Measurements from ENCODE around the gene SLCO4A1. TPM values are rescaled to one million over a fixed set of nuclear protein-coding genes. Genes with fewer than 3 reads are reported as not detected.
A peak's percentile ranks its signal among the peaks of the same experiment; 100 is the strongest.

The SLCO4A1 gene
- total RNA-seq, 1 donor from 2014 or later: 45.9 TPM

DNA sequence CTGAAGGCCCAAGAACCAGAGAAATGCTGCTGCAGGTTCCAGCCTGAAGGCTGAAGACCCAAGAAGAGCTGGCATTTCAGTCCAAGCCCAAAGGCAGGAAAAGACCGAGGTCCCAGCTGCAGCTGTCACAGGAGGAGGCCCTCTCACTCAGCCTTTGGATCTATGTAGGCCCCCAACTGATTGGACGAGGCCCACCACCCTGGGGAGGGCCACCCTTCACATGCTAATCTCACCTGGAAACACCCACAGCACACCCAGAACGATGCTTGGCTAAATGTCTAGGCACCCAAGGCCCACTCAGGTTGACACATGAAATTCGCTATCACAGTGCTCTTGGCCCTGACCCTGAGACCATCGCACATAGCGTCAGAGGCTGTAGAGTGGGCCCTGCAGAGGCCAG lies 6.8 kb downstream of the SLCO4A1 start:
- H3K9me3 ChIP-seq: no peaks in the 10 kb centered on the region
- TF ChIP-seq, protein P1, sequence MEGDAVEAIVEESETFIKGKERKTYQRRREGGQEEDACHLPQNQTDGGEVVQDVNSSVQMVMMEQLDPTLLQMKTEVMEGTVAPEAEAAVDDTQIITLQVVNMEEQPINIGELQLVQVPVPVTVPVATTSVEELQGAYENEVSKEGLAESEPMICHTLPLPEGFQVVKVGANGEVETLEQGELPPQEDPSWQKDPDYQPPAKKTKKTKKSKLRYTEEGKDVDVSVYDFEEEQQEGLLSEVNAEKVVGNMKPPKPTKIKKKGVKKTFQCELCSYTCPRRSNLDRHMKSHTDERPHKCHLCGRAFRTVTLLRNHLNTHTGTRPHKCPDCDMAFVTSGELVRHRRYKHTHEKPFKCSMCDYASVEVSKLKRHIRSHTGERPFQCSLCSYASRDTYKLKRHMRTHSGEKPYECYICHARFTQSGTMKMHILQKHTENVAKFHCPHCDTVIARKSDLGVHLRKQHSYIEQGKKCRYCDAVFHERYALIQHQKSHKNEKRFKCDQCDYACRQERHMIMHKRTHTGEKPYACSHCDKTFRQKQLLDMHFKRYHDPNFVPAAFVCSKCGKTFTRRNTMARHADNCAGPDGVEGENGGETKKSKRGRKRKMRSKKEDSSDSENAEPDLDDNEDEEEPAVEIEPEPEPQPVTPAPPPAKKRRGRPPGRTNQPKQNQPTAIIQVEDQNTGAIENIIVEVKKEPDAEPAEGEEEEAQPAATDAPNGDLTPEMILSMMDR (IDR thresholded peaks at IDR 0.05): no peak
- TF ChIP-seq POLR2A (IDR thresholded peaks at IDR 0.05) (no peak), POLR2AphosphoS5 (IDR thresholded peaks at IDR 0.05; ENCODE audit: insufficient read depth in 1 of 2, low read depth in 1 of 2) (no peak)
- peaks cover 66% of the 10 kb centered on the region for H3K4me1 ChIP-seq
- no peaks in the 10 kb centered on the region for H3K36me3 ChIP-seq
- H3K4me3 ChIP-seq: no peak overlapping the region
- no peak overlapping the region for H3K27ac ChIP-seq
- H3K27me3 ChIP-seq: peaks cover 2% of the 10 kb centered on the region
- DNase-seq (ENCODE audit: extremely low spot score in 2 of 2): no peak
- intact Hi-C loops (cut with DNase I): no loop called here

DNA sequence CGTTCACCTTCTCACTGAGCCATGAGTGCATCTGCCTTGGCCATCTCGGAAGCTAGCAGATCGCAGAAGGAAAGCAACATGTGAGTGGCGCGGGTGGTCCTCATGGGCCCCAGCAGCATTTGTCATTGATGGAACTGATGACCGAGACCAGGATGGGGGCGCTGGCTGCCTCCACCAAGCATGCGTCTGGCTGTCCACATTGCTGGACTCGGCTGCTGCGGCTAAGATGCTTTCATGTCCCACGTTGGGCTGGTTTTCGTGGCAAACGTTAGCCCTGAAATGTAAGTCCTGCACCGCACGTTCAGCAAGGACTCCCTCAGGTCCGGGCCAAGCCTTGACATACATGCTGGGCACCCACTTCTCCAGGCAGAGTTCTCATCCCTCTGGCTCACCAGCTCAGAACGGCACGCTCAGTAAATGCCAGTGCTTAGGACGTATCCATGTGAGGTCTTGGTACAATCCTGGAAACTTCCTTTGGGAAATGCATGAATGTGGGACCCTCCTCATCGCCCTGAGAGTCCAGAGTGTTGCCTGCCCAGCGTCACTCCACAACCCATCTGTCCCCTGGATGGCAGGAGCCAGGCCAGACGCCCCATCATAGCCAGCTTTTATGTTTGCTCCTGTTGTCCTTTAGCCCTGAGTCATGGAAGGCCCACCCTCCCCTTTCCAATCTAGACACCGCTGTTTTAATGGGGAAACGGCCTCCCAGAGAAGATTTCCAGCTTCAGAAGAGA lies 8.4 kb downstream of the SLCO4A1 start:
- H3K27ac ChIP-seq: peak overlapping the region; percentile 87
- DNase-seq (ENCODE audit: extremely low spot score in 2 of 2): no peak
- TF ChIP-seq POLR2AphosphoS5 (IDR thresholded peaks at IDR 0.05; ENCODE audit: insufficient read depth in 1 of 2, low read depth in 1 of 2): no peak
- TF ChIP-seq, protein P1 (IDR thresholded peaks at IDR 0.05): no peak
- no peak for TF ChIP-seq POLR2A (IDR thresholded peaks at IDR 0.05)
- H3K9me3 ChIP-seq: no peaks in the 10 kb centered on the region
- peaks cover 54% of the 10 kb centered on the region for H3K4me1 ChIP-seq
- H3K36me3 ChIP-seq: no peaks in the 10 kb centered on the region
- intact Hi-C loops (cut with DNase I): no loop called here
- peak overlapping the region in 1 of 2 donors; percentile 33 for H3K4me3 ChIP-seq
- H3K27me3 ChIP-seq: no peaks in the 10 kb centered on the region

DNA sequence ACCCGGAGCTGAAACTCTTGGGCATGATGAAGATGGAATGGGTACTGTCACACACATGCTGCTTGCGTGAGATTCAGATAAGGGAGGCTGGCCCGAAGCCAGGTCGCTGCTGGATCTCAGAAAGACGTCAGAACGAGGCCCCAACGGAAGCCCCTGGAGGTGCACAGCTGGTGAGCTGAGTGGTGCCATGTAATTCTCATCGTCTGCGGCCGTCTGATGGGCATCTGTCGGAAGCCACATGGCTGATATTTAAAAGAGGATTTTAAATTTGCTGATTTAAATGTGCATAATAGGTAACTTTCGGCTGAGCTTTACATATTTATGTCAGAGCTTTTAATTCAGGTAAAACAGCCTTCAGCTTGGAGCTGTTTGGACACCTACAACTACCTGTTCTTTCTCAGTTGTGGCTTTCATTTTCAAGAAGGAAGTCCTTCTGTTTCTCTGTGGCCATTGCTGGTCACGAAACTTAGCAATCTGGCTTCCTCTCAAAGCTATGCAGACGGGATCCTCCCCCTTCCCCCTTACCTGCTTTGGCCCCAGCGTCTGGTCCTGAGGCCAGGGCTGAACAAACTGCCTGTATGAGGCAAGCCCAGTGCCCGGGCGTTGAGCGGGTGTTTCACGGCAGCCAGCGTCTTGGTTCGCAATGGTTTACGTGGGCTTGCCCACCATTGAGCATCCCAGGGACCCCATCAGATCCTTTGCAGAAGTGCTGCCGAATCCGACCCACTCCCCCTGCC lies 9.2 kb downstream of the SLCO4A1 start:
- Histone ChIP-seq H3K4me1 (peaks cover 48% of the 10 kb centered on the region), H3K27ac (peak overlapping the region; percentile 87), H3K27me3 (no peaks in the 10 kb centered on the region), H3K36me3 (no peaks in the 10 kb centered on the region), H3K4me3 (peak overlapping the region; percentile 17 to 33), H3K9me3 (no peaks in the 10 kb centered on the region)
- no peak for TF ChIP-seq POLR2A (IDR thresholded peaks at IDR 0.05)
- intact Hi-C loops (cut with DNase I): no loop called here
- DNase-seq (ENCODE audit: extremely low spot score in 2 of 2): no peak

DNA sequence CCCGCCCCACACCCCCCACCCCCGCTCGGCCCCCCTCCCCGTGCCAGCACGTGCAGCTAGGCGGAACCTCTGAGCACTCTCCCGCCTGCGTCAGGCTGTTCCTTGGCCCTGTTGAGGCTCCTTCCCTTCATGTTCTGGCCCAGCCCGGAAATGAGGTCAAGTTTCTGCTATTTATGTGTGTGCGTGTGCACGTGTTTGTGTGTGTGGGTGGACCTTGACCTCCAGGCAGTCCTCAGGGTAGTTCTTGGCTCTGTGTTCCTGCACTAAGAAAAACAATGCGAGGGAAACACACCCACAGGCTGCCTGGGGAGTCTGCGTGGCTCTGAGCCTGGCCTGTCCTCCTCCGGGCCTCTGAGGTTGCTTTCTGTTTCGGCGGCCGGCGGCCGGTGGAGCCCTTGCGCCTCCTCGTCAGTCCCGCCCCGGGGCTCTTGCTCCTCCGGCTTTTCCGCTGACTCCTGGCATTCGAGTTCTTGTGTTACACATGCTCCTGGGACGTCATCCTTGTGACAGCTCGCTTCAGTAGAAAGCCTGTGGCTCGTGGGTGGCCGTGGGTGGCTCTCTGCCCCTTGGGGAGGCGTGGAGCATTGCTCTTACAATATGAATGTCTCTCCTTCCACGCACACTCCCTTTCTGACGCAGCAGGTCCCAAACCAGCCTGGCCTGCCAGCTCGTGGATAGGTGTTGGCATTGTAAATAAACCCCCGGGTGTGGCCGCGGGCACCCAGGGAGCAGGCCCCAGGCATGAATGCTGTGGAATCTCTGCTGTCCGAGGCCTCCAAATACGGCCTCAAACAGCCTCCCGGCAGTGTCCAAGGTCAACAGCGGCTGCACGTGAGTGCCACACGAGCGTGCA lies 10.0 kb downstream of the SLCO4A1 start:
- intact Hi-C loops (cut with DNase I): no loop called here
- peak overlapping the region; percentile 17 to 33 for H3K4me3 ChIP-seq
- peaks cover 42% of the 10 kb centered on the region for H3K4me1 ChIP-seq
- H3K9me3 ChIP-seq: no peaks in the 10 kb centered on the region
- peak in 1 of 2 donors; percentile 99 for DNase-seq (ENCODE audit: extremely low spot score in 2 of 2)
- H3K27me3 ChIP-seq: no peaks in the 10 kb centered on the region
- H3K27ac ChIP-seq: peak overlapping the region; percentile 87
- no peaks in the 10 kb centered on the region for H3K36me3 ChIP-seq
- TF ChIP-seq POLR2A (IDR thresholded peaks at IDR 0.05) (peak in 1 of 2 donors; percentile 51), POLR2AphosphoS5 (IDR thresholded peaks at IDR 0.05; ENCODE audit: insufficient read depth in 1 of 2, low read depth in 1 of 2) (peak; percentile 90 to 97)
- TF ChIP-seq, protein P1 (IDR thresholded peaks at IDR 0.05): no peak

DNA sequence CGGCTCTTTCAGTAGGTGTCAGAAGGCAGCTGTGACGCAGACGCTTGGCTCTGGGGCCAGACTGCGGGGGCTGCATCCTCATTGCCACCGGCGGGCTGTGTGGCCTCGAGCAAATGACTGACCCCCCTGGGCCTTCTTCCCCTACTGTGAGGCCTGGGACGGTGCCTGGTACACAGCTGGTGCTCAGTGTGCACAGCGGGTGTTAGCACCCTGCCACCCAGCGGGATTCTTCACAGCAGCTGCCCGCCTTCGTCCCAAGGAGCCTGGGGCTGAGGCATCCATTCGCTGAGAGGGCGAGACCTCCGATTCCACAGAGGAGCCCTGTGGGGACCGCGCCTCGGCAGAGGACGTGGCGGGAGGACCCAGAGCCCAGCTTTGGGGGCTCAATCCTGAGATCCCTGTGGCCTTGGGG lies 10.6 kb downstream of the SLCO4A1 start:
- Histone ChIP-seq H3K27ac (peak overlapping the region; percentile 87), H3K4me3 (peak overlapping the region; percentile 17 to 33), H3K9me3 (no peaks in the 10 kb centered on the region), H3K27me3 (no peaks in the 10 kb centered on the region), H3K4me1 (peaks cover 35% of the 10 kb centered on the region), H3K36me3 (no peaks in the 10 kb centered on the region)
- TF ChIP-seq, protein P1 (IDR thresholded peaks at IDR 0.05): no peak
- TF ChIP-seq POLR2AphosphoS5 (IDR thresholded peaks at IDR 0.05; ENCODE audit: insufficient read depth in 1 of 2, low read depth in 1 of 2): no peak
- no peak for TF ChIP-seq POLR2A (IDR thresholded peaks at IDR 0.05)
- intact Hi-C loops (cut with DNase I): no loop called here
- DNase-seq (ENCODE audit: extremely low spot score in 2 of 2): no peak

Measured in vagina (tissue), 2 donors.